RWPE2 (cell line): ENCODE results near the gene SLC1A2.

Experiments
- ATAC-seq: fragments of 200-7000 bp; cut with Tn5 transposase; 3 replicates; pipeline ENCODE4 v1.9.1; 2021; ENCODE audit warnings: low read depth
- DNase-seq: peaks from one replicate; pipeline ENCODE4 v3.0.0-alpha.2; 2020; ENCODE audit warnings: low spot score
- H3K27ac ChIP-seq: fragments of 450-650 bp; 2 replicates; pipeline ENCODE4 v1.5.1; 2017; ENCODE audit warnings: mild to moderate bottlenecking; ENCODE audit not compliant: poor library complexity, severe bottlenecking
- H3K27me3 ChIP-seq: fragments of 250-450 bp; sonication (Bioruptor Pico); 2 replicates; pipeline ENCODE4 v1.5.1; 2021; ENCODE audit warnings: mild to moderate bottlenecking, moderate library complexity; ENCODE audit not compliant: insufficient read depth, poor library complexity, severe bottlenecking
- H3K36me3 ChIP-seq: fragments of 250-450 bp; sonication (Bioruptor Pico); 2 replicates; pipeline ENCODE4 v1.5.1; 2020; ENCODE audit warnings: low read depth, mild to moderate bottlenecking, moderate library complexity
- H3K4me1 ChIP-seq: fragments of 250-450 bp; sonication (Bioruptor Pico); 2 replicates; pipeline ENCODE4 v1.5.1; 2021; ENCODE audit warnings: mild to moderate bottlenecking, moderate library complexity; ENCODE audit not compliant: insufficient read depth, poor library complexity, severe bottlenecking
- H3K4me3 ChIP-seq: fragments of 250-450 bp; sonication (Bioruptor Pico); 2 replicates; pipeline ENCODE4 v1.5.1; 2021; ENCODE audit warnings: mild to moderate bottlenecking, moderate library complexity; ENCODE audit not compliant: severe bottlenecking
- H3K9me3 ChIP-seq: fragments of 250-450 bp; sonication (Bioruptor Pico); 2 replicates; pipeline ENCODE4 v1.5.1; 2021; ENCODE audit warnings: mild to moderate bottlenecking, moderate library complexity; ENCODE audit not compliant: severe bottlenecking
- TF ChIP-seq, protein P1 (sequence below): fragments of 450-650 bp; IDR thresholded peaks from one replicate; pipeline ENCODE4 v1.5.1; 2017; ENCODE audit warnings: mild to moderate bottlenecking, moderate library complexity; ENCODE audit not compliant: poor library complexity, severe bottlenecking

The SLC1A2 gene

DNA sequence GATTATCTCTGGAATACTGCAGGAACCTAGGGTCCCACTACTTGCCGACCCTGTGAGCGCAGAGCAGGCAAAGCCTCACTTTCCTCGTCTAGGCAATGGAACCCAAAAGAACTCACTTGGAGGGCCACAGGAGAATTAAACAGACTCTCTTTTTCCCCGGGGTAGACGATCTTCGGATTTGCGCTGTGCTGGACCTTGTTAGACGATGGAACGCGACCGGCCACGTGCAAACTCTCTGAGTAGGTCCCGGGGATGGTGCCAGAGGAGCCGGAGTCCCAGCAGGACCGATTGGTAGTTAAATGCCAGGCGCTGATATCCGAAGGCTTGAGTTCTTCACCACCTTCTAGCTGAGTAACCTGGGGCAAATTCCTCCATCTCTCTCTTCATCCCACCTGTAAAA, 1.0 kb upstream of the SLC1A2 start:
- no peak overlapping the region for H3K27ac ChIP-seq
- DNase-seq, result no peak
- no peak for ATAC-seq
- no peak overlapping the region for H3K4me3 ChIP-seq
- no peaks in the 10 kb centered on the region for H3K9me3 ChIP-seq
- peaks cover 97% of the 10 kb centered on the region for H3K27me3 ChIP-seq
- H3K4me1 ChIP-seq, result no peaks in the 10 kb centered on the region
- H3K36me3 ChIP-seq, result no peaks in the 10 kb centered on the region
- TF ChIP-seq, protein P1, sequence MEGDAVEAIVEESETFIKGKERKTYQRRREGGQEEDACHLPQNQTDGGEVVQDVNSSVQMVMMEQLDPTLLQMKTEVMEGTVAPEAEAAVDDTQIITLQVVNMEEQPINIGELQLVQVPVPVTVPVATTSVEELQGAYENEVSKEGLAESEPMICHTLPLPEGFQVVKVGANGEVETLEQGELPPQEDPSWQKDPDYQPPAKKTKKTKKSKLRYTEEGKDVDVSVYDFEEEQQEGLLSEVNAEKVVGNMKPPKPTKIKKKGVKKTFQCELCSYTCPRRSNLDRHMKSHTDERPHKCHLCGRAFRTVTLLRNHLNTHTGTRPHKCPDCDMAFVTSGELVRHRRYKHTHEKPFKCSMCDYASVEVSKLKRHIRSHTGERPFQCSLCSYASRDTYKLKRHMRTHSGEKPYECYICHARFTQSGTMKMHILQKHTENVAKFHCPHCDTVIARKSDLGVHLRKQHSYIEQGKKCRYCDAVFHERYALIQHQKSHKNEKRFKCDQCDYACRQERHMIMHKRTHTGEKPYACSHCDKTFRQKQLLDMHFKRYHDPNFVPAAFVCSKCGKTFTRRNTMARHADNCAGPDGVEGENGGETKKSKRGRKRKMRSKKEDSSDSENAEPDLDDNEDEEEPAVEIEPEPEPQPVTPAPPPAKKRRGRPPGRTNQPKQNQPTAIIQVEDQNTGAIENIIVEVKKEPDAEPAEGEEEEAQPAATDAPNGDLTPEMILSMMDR, result no peak

DNA sequence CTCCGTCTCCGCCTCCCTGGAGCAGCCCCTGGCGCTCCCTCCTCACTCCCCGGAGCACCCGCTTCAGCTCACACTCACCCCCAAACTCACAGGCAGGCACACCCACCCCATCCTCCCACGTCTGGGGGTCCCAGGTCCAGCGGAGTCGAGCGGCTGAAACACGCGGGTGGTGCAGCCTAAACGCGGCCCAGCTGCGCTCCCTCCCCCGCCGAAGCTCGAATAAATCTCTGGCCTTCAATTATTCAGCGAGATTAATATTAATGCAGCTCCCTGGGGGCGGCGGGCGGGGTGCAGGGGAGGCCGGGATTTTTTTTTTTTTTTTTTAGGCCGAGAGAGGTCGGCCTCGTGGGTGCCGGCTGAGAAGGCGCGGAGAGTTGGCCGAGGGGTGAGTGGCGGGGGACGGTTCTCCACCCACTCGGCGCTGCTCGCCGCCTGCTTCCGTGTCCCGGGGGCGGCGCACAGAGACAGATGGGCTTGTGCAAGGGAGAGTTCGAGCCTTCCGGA, 524 bp upstream of the SLC1A2 start:
- TF ChIP-seq, protein P1, result no peak
- no peaks in the 10 kb centered on the region for H3K4me1 ChIP-seq
- H3K36me3 ChIP-seq, result no peaks in the 10 kb centered on the region
- ATAC-seq (no peak), DNase-seq (no peak)
- no peak overlapping the region for H3K27ac ChIP-seq
- peaks cover 97% of the 10 kb centered on the region for H3K27me3 ChIP-seq
- peak overlapping the region; percentile 21 for H3K4me3 ChIP-seq
- no peaks in the 10 kb centered on the region for H3K9me3 ChIP-seq

DNA sequence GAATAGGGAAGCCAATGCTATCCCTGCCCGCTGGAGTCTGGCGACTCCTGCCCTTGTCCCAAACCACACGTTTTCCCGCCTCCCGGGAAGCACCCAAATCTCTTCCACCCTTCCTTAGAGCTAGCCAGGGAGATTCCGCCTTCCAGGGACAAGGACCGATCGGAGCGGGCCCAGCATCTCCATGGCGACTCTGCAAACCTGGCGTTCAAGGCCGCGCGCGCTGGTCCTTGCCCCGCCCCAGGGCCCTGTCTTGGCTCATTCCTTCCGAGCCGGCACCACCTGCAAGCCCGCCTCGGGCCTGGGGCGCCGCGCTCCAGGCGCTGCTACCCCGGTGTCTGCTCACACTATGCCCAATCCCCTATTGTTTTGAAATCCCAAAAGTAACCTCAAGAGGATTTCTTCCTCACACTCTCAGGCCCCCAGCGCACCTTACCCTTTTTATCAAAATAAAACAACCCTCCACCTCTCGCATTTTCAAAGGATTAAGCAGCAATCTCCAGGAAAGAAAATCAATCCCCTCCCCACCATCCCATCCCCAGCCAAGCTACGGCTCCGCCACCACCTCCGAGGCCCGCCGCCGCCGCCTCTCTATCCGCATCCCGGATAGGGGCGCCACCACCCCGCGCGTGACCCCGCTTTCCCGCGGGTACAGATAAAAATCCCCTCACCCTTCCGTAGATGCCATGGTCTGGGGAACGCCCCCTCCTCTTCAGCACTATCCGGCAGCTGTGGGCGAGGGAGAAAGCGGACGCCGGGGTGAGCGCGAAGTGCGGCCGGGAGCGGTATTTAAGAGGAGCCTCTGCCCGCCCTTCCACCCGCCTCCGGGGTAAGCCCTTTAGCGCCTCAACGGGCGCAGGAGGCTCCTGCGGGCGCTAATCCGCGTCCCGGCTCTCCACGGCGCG, 825 bp downstream of the SLC1A2 start:
- Histone ChIP-seq H3K36me3 (no peaks in the 10 kb centered on the region), H3K27me3 (peaks cover 96% of the 10 kb centered on the region), H3K4me3 (peak overlapping the region; percentile 21), H3K9me3 (no peaks in the 10 kb centered on the region), H3K27ac (no peak overlapping the region), H3K4me1 (no peaks in the 10 kb centered on the region)
- TF ChIP-seq, protein P1, result no peak
- no peak for DNase-seq
- peak; percentile 49; the same call in 2 of the 3 replicates for ATAC-seq

DNA sequence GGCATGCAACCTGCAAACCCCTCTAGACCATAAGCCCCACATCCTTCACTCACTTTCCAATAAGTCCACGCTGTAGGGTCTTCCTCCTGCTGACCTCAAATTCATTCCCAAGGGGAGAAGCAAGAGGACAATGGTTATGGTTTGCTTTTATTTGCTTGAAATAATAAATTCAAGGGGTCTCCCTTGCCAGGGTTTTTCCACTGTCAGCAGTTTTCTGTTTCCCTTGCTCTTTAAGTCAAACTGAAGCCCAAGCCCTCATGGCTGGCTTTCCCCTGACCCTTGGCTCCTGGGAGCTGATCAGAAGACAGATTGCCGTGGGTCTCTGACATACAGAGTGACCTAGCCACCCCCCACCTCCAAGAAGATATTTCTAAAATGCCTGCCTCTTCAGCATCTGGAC, 3.9 kb downstream of the SLC1A2 start:
- no peak overlapping the region for H3K27ac ChIP-seq
- ATAC-seq (no peak), DNase-seq (no peak)
- H3K36me3 ChIP-seq, result no peaks in the 10 kb centered on the region
- no peak overlapping the region for H3K4me3 ChIP-seq
- no peaks in the 10 kb centered on the region for H3K9me3 ChIP-seq
- TF ChIP-seq, protein P1, result no peak
- H3K4me1 ChIP-seq, result no peaks in the 10 kb centered on the region
- H3K27me3 ChIP-seq, result peaks cover 72% of the 10 kb centered on the region

DNA sequence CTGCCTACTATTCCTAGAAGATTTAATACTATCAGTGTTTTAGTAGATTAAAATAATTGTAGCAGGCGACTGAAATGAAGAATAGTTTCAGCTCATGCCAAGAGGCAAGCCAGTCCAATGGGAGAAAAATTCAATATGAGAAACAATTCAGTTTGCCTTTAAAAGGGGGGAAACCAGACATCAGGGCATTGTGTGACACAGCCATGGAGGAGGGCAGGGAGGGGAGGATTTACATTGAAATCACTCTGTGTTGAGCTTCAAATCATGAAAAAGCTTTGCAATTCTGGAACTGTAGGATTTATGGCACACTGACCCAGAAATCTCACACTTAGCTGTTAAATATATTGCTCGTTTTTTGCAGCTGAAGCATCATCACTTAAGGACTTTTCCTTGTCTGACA, 4.6 kb downstream of the SLC1A2 start:
- Histone ChIP-seq H3K27ac (no peak overlapping the region), H3K4me1 (no peaks in the 10 kb centered on the region), H3K4me3 (no peak overlapping the region), H3K9me3 (no peaks in the 10 kb centered on the region), H3K36me3 (no peaks in the 10 kb centered on the region), H3K27me3 (peaks cover 65% of the 10 kb centered on the region)
- DNase-seq (no peak), ATAC-seq (no peak)
- TF ChIP-seq, protein P1, result no peak
